H1 (cell line): Measurements from ENCODE around the gene TTC38. TPM values are rescaled to one million over a fixed set of nuclear protein-coding genes. Genes with fewer than 3 reads are reported as not detected.

ENCODE experiments used
- polyA plus RNA-seq, 7 experiments: library from polyadenylated mRNA; depleted of rRNA in 3 of 7; stranded (reverse) in 5 of 7; unstranded in 2 of 7; fragments of >200 nt in 5 of 7; fragments of 200-250 nt in 2 of 7; gene quantifications; 1 replicate in 5 of 7; 2 replicates in 1 of 7; 4 replicates in 1 of 7; pipeline versions ENCODE4 v1.2.1 to v1.2.3, GENCODE V29; 2011 to 2013; ENCODE audit warnings: missing spikeins in 2 of 7, mixed read lengths in 2 of 7
- total RNA-seq: library from RNA; stranded (reverse); fragmentation: NEBNext Ultra II Directional; extraction: Animal tissue kit (Norgen Biotek cat#: 25700); gene quantifications from 2 replicates; pipeline ENCODE4 v1.2.1, GENCODE V29; 2021
- TF ChIP-seq, protein P1 (sequence below): IDR thresholded peaks from 2 replicates; pipeline ENCODE4 v1.6.1; 2012; ENCODE audit warnings: low read length, inconsistent platforms

TTC38 gene
- total and polyA plus RNA-seq, 2 of the 8 experiments (the other 6 are each of a cell fraction or from before 2014, with no cell fraction given), result 25.3 to 34.8 TPM

DNA sequence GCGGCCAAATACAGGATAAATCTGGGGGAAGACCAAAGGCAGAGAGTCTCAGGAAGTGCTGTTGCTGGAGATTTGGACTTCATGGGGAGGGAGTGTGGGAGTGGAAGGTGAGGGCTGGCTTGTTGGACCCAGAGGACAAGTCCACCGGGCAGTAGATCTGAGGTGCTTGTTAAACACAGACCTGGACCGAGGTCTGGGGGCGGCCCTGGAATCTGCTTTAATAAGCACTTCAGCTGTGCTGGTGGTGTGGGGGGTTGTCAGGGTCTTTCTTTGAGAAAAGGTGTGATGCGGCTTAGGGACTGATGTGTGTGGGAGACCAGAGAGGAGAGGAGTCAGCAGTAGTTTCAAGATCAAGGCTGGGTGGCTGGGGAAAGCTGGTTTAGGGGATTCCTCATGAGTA lies 72.1 kb downstream of the TTC38 start (continued):
- TF ChIP-seq, protein P1, sequence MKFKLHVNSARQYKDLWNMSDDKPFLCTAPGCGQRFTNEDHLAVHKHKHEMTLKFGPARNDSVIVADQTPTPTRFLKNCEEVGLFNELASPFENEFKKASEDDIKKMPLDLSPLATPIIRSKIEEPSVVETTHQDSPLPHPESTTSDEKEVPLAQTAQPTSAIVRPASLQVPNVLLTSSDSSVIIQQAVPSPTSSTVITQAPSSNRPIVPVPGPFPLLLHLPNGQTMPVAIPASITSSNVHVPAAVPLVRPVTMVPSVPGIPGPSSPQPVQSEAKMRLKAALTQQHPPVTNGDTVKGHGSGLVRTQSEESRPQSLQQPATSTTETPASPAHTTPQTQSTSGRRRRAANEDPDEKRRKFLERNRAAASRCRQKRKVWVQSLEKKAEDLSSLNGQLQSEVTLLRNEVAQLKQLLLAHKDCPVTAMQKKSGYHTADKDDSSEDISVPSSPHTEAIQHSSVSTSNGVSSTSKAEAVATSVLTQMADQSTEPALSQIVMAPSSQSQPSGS, result no peak
